ENCODE results near the gene PSIP1.
"Not testable (repeated sequence)": the region's sequence is repeated elsewhere in the genome, so short reads cannot be mapped to it uniquely, and the experiment has no call there.

Gene PSIP1

DNA sequence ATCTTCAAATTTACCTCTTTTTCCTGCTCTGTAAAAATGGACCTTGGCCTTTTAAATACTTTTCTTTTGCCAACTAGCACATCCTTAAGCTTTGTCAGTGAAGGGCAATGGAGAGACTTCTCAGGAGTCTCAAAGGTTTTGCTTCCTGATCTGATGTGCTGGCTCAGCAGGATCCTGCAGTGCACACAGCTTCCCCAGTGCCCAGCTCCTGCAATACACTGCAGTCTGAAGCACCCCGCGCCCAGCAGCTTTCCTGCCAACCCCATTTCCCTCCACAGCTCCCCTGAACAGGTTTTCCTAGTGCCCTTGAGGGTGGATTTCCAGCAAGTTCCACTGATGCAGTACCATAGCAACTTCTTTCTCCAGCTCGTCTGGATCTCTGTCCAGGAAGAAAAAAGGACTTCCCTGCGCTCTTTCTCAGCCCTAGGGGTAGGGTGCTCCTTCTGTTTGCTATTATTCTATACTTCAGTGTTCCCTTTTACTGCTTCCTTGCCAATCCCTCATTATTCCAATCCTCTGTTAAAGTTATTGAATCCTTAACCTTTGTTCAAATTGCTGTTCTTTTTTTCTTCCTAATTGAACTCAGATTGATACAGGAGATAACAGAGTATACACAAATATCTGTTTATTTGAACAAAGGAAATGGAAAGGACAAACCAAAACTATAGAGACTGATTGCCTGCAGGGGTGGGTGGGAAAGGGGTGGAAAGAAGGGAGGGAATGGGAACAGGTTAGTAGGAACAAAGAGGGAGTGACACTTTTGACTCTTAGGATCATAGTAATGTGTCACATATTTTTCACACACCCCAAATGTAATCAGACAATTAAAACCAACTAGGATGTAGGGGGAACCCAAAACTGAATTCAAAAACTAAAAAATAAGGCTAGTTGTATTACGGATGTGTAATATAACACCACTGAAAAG is 79.6 kb downstream of the PSIP1 start:
- DNase-seq, result no peak

- DNase-seq, result not testable (repeated sequence)
Measured at GRCh38 chr9:15427702-15428101, 83.1 kb downstream of the PSIP1 start.

DNA sequence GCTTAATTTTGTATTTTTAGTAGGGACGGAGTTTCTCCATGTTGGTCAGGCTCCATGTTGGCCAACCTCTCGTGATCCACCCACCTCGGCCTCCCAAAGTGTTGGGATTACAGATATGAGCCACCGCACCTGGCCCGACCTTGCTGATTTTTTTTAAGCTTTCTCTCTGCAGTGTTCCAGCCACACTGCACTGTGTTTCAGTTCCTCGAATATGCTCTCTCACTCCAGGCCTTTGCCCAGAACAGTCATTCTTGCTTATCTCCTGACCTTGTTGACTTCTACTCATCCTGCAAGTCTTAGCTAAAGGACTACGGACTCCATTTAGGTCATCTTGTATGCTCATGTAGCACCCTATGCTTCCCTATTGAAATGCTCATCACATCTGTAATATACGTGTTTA is 84.8 kb downstream of the PSIP1 start:
- no peak for DNase-seq

GRCh38 chr9:15423231-15423985 is 87.4 kb downstream of the PSIP1 start:
- DNase-seq, result no peak

- peak; percentile 92 for DNase-seq
Measured at GRCh38 chr9:15422372-15423230, 88.2 kb downstream of the PSIP1 start, which contains the start of gene SNAPC3. Gene SNAPC3, plus strand, starts transcription at chr9:15422876. Its CDS starts 4 bp downstream, at chr9:15422880.

- no peak for DNase-seq
Measured at GRCh38 chr9:15421990-15422371, 88.8 kb downstream of the PSIP1 start.

DNA sequence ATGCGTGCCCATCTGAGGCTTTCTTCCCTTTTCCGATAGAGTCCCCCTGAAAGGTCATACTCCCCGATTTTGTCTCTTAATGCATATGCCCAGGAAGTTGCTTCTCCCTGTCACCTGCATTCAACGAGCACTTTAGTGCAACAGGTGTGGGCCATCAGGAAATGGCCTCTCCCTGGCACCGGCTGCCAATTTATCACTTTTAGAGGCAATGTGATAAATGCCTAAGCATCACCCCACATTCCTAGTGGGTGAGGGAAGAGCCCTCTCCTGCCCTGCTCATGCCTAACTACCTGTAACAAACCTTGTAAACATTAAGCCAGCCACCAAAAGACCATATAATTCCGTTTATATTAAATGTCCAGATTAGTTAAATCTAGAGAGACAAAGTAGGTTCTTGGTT is 89.2 kb downstream of the PSIP1 start:
- DNase-seq, result no peak

DNA sequence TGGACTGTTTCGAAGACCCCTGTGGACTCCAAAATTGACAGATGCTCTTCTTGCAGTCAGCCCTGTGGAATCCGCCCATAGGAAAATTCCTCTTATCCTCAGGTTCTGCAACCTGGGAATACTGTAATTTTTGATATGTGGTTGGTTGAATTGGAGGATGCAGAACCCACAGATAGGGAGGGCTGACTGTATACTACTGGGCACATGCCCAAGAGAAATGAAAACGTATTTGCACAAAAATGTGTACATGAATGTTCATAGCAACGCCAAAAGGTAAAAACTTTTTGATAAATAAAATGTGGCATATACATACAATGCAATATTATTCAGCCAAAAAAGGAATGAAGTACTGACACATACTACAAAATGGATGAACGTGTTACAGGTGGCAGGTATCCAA is 90.0 kb downstream of the PSIP1 start:
- no peak for DNase-seq

GRCh38 chr9:15417626-15418025 is 93.1 kb downstream of the PSIP1 start:
- no peak for DNase-seq

- no peak for DNase-seq
Measured at GRCh38 chr9:15416880-15417279, 93.9 kb downstream of the PSIP1 start.

All from activated CD4-positive, CD25-positive, alpha-beta regulatory T cell treated with anti-CD3 and anti-CD28 coated beads, Interleukin-2, amount 50 U/mL, for 72 hours (primary cell).